GM21526 (cell line): ENCODE data around the gene DERA.
"Not testable (repeated sequence)": the region's sequence is repeated elsewhere in the genome, so short reads cannot be mapped to it uniquely, and the experiment has no call there.

ENCODE experiments used
- ATAC-seq: cut with Tn5 transposase; IDR thresholded peaks from one replicate; pipeline ENCODE4 v1.9.1; 2021; ENCODE audit warnings: moderate library complexity; ENCODE audit not compliant: unreplicated experiment, low FRiP score

Gene DERA

GRCh38 chr12:15910864-15911721 is at the start of gene DERA:
Gene DERA, plus strand, starts transcription at chr12:15911332. Its CDS starts 52 bp downstream, at chr12:15911384.
- ATAC-seq = peak; percentile 90

- ATAC-seq = no peak
Observed at GRCh38 chr12:15861404-15861803, 49.7 kb upstream of the DERA start.

- no peak for ATAC-seq
Observed at GRCh38 chr12:15862840-15863239, 48.3 kb upstream of the DERA start.

GRCh38 chr12:15863372-15863771 is 47.8 kb upstream of the DERA start:
- no peak for ATAC-seq

GRCh38 chr12:15863984-15864383 is 47.1 kb upstream of the DERA start:
- peak; percentile 92 for ATAC-seq

GRCh38 chr12:15868186-15868585 is 42.9 kb upstream of the DERA start:
- no peak for ATAC-seq

GRCh38 chr12:15873556-15873955 is 37.6 kb upstream of the DERA start:
- no peak for ATAC-seq

GRCh38 chr12:15874556-15875145 is 36.5 kb upstream of the DERA start:
- not testable (repeated sequence) for ATAC-seq

GRCh38 chr12:15875863-15876262 is 35.3 kb upstream of the DERA start:
- no peak for ATAC-seq

- no peak for ATAC-seq
Observed at GRCh38 chr12:15879413-15879812, 31.7 kb upstream of the DERA start.

GRCh38 chr12:15880721-15881120 is 30.4 kb upstream of the DERA start:
- no peak for ATAC-seq

GRCh38 chr12:15882118-15882971 is 28.8 kb upstream of the DERA start, which contains the start of gene STRAP:
Gene STRAP, plus strand, starts transcription at chr12:15882387. Its CDS starts 321 bp downstream, at chr12:15882708.
- ATAC-seq = peak; percentile 96

- no peak for ATAC-seq
Observed at GRCh38 chr12:15883536-15883935, 27.6 kb upstream of the DERA start.

GRCh38 chr12:15886372-15887042 is 24.6 kb upstream of the DERA start:
- ATAC-seq = no peak

- ATAC-seq = no peak
Observed at GRCh38 chr12:15887043-15887817, 23.9 kb upstream of the DERA start.

- ATAC-seq = no peak
Observed at GRCh38 chr12:15892645-15893259, 18.4 kb upstream of the DERA start.

GRCh38 chr12:15893260-15893659 is 17.9 kb upstream of the DERA start:
- ATAC-seq = no peak

GRCh38 chr12:15896867-15897266 is 14.3 kb upstream of the DERA start:
- ATAC-seq = no peak

- no peak for ATAC-seq
Observed at GRCh38 chr12:15897433-15897832, 13.7 kb upstream of the DERA start.
